22Rv1 (cell line): Measurements from ENCODE around the gene CUL3.

Source experiments
- ZFX ChIP-seq: fragments of 450-650 bp; IDR thresholded peaks from 2 replicates; pipeline ENCODE4 v1.6.1; 2017; ENCODE audit warnings: antibody characterized with exemption, borderline replicate concordance
- TF ChIP-seq, protein P1 (sequence below): fragments of 450-650 bp; IDR thresholded peaks from 2 replicates; pipeline ENCODE4 v1.5.1; 2017; ENCODE audit warnings: mild to moderate bottlenecking

DNA sequence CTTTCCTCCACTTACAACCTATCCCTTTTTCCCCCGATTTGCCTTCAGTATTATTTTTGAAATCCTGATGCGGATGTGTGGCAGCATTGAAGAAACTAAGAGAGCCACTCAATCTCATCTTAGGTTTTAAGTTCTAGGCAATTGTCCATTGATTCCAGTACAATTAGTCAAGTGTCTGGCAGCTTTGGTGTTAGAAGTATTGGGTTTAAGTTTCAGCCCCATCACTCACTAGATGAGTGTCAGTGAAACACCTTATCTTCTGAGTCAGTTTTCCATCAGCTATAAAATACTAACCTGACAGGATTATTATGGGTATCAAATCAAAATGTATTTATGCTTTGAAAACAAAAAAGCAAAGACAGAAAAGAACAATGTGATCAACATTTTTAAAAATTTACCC, 16.8 kb upstream of the CUL3 start:
- TF ChIP-seq, protein P1, sequence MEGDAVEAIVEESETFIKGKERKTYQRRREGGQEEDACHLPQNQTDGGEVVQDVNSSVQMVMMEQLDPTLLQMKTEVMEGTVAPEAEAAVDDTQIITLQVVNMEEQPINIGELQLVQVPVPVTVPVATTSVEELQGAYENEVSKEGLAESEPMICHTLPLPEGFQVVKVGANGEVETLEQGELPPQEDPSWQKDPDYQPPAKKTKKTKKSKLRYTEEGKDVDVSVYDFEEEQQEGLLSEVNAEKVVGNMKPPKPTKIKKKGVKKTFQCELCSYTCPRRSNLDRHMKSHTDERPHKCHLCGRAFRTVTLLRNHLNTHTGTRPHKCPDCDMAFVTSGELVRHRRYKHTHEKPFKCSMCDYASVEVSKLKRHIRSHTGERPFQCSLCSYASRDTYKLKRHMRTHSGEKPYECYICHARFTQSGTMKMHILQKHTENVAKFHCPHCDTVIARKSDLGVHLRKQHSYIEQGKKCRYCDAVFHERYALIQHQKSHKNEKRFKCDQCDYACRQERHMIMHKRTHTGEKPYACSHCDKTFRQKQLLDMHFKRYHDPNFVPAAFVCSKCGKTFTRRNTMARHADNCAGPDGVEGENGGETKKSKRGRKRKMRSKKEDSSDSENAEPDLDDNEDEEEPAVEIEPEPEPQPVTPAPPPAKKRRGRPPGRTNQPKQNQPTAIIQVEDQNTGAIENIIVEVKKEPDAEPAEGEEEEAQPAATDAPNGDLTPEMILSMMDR: no peak
- no peak for TF ChIP-seq ZFX
